Measurements from ENCODE around the gene SLC2A1. TPM values are rescaled to one million over a fixed set of nuclear protein-coding genes. Genes with fewer than 3 reads are reported as not detected.

Gene SLC2A1
- total and polyA plus RNA-seq, 9 of the 15 experiments (the other 6 are each of a cell fraction or from before 2014, with no cell fraction given) = 12.6 to 153 (median 48.0) TPM

DNA sequence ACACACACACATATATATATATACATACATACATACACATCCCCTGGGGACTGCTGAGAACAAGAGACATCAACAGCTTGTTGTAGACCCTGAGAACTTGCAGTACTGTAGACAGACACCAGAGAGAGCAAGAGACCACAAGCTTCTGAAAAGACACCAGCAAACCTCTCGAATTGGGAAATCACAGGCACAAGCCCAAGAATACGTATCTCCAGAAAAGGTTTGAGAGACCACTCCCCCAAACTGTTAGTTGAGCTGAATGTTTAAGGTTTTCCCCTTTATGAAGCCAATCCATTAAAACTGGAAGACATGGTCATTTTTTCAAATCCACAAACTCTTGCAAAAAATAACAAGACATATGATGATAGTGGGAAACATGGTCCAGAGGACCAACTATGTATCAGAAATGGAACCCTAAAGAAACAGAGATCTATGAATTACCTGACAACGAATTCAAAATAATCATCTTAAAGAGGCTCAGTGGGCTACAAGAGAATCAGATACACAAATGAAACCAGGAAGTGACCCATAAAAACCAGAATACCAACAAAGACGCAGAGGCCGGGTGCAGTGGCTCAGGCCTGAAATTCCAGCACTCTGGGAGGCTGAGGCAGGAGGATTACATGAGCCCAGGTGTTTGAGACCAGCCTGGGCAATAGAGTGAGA, 45.1 kb downstream of the SLC2A1 start (continued):
- TF ChIP-seq CHD7 (IDR thresholded peaks at IDR 0.05; ENCODE audit: low read depth, low read length) (no peak), TFAM (CRISPR knock-in tag; conservative IDR thresholded peaks at IDR 0.05) (no peak), MCM7 (IDR thresholded peaks at IDR 0.05) (no peak)
- TF ChIP-seq, protein P1, sequence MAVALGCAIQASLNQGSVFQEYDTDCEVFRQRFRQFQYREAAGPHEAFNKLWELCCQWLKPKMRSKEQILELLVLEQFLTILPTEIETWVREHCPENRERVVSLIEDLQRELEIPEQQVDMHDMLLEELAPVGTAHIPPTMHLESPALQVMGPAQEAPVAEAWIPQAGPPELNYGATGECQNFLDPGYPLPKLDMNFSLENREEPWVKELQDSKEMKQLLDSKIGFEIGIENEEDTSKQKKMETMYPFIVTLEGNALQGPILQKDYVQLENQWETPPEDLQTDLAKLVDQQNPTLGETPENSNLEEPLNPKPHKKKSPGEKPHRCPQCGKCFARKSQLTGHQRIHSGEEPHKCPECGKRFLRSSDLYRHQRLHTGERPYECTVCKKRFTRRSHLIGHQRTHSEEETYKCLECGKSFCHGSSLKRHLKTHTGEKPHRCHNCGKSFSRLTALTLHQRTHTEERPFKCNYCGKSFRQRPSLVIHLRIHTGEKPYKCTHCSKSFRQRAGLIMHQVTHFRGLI (CRISPR knock-in tag; IDR thresholded peaks at IDR 0.05) = no peak
